Loucy (cell line): ENCODE results near the gene INAFM2.

ENCODE experiments used
- CTCF ChIP-seq: fragments of 200-600 bp; sonication (generic); conservative IDR thresholded peaks from 2 replicates; pipeline ENCODE4 v1.5.1; 2014; ENCODE audit warnings: mild to moderate bottlenecking, antibody characterized with exemption, low read length
- EZH2phosphoT487 ChIP-seq: fragments of 200-600 bp; IDR thresholded peaks from 2 replicates; pipeline ENCODE4 v1.6.1; 2018; ENCODE audit warnings: antibody characterized with exemption, mild to moderate bottlenecking, moderate library complexity, borderline replicate concordance

DNA sequence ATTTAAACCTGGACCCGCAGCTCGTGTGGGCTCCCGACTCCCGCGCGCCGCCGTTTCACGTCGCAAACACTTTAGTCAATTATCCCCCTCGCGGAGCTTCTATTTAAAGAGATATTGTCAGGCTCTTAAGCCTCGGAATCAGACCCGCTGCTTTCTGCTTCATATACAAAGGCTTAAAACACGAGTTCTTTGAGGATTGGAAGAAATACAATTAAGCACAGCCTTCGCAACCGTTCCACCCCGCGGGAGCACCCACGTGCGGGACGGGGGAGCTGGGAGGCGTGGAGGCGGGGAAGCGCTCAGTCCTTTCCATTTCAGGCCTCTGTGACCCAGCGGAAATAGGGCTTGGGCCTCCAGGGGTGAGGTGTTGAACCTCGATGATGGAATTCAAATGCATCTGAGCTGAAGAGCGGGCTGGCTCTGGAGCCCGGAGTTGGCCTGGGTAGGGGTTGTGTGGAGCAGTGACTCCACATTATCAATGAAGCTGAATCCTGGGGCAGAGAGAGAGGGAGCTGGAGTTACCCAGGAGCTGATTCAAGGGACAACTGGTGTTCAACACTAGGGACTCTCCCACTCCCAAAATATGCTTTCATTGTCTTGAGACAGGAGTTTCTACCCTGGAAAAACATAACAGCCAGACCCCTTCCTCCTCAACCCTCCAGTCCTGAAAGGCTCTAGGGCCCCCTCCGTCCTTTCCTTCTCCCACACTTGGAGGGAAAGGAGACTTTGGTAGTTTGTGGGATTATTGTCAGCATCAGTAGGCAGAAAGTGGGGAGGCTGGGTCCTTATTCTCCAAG lies 43.0 kb upstream of the INAFM2 start:
- TF ChIP-seq CTCF (no peak), EZH2phosphoT487 (no peak)
